Measurements from ENCODE around the gene PRDM16.

Gene PRDM16

DNA sequence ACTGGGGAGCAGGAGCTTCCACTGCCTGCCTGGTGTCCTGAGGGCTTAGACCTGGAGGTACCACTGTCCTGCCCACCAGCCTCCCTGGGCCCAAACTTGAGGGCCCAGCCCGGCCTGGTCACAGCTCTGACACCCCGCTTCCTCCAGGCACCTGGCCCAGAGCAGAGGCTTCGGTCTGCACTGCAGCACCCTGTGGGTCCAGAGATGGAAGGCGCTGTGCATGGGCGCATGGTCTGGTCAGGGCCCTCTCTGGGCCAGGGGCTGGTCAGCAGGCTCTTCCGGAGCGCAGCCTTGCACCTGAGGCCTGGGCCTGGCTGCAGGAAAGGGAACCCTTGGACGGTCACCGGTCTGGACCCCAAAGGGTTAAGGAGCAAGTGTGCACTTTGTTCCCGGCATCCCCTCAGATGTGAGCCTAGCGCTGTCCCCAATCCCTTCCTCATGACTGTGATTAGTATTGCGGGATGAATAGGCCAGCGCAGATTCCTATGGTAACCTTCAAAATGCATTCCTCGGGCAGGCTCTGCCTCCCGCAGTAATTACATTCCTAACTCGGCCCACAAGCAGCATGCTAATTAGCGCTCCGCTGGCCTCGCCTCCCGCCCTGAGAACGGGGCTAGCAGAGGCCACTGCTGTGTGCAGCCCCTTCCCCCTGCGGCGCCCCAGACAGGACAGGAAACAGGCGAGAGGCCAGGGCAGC, 36.3 kb downstream of the PRDM16 start:
- no peak overlapping the region for H3K4me2 ChIP-seq (ENCODE audit: insufficient read depth, low read length)
- H3K9me3 ChIP-seq (ENCODE audit: insufficient read depth, low read length, severe bottlenecking) = peaks cover 4% of the 10 kb centered on the region
- no peaks in the 10 kb centered on the region for H3K27me3 ChIP-seq (ENCODE audit: insufficient read depth, low read length, poor library complexity)
- H2AFZ ChIP-seq (ENCODE audit: low read depth, low read length) = no peak overlapping the region
- no peaks in the 10 kb centered on the region for H3K36me3 ChIP-seq (ENCODE audit: insufficient read depth, low read length)
- no peaks in the 10 kb centered on the region for H4K20me1 ChIP-seq (ENCODE audit: insufficient read depth, low read length)
- TF ChIP-seq CTCF (IDR thresholded peaks at IDR 0.05; ENCODE audit: borderline replicate concordance, extremely low read depth, low read length, poor library complexity, severe bottlenecking) (no peak), EZH2 (IDR thresholded peaks at IDR 0.05; ENCODE audit: borderline replicate concordance, low read depth, low read length, severe bottlenecking) (no peak)
- DNase-seq (no peak), ATAC-seq (ENCODE audit: insufficient read depth, low read depth) (no peak)
- no peaks in the 10 kb centered on the region for H3K4me1 ChIP-seq (ENCODE audit: insufficient read depth, low read length)
- H3K79me2 ChIP-seq (ENCODE audit: insufficient read depth, low read length) = no peaks in the 10 kb centered on the region
- H3K27ac ChIP-seq (ENCODE audit: low read length) = no peak overlapping the region
- no peak overlapping the region for H3K9ac ChIP-seq (ENCODE audit: low read depth, low read length)
- H3K4me3 ChIP-seq (ENCODE audit: low read depth in 1 of 2, low read length in 2 of 2) = no peak overlapping the region

DNA sequence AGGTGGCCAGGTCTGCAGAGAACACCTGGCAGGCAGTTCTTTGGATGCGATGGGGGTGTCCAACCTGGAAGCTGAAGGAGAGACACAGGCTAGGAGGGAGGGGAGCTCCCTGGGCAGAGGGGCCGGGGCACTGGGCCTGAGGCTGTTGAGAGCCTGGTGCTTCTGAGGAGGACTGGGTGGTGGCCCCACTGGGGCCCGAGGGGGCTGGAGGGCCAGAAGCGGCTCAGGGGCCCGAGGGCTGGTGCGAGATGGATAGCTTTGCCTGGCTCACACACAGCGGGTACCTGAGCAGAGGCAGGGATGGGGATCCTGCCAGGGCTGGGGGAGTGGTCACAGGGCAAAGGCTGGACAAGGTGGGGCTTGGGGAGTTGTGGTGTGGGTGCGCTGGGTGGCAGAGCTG, 37.2 kb downstream of the PRDM16 start:
- no peaks in the 10 kb centered on the region for H4K20me1 ChIP-seq (ENCODE audit: insufficient read depth, low read length)
- no peak for TF ChIP-seq EZH2 (IDR thresholded peaks at IDR 0.05; ENCODE audit: borderline replicate concordance, low read depth, low read length, severe bottlenecking)
- no peak for TF ChIP-seq CTCF (IDR thresholded peaks at IDR 0.05; ENCODE audit: borderline replicate concordance, extremely low read depth, low read length, poor library complexity, severe bottlenecking)
- H2AFZ ChIP-seq (ENCODE audit: low read depth, low read length) = no peak overlapping the region
- ATAC-seq (ENCODE audit: insufficient read depth, low read depth) (no peak), DNase-seq (no peak)
- no peaks in the 10 kb centered on the region for H3K79me2 ChIP-seq (ENCODE audit: insufficient read depth, low read length)
- no peak overlapping the region for H3K9ac ChIP-seq (ENCODE audit: low read depth, low read length)
- H3K4me3 ChIP-seq (ENCODE audit: low read depth in 1 of 2, low read length in 2 of 2) = no peak overlapping the region
- H3K4me2 ChIP-seq (ENCODE audit: insufficient read depth, low read length) = no peak overlapping the region
- no peaks in the 10 kb centered on the region for H3K36me3 ChIP-seq (ENCODE audit: insufficient read depth, low read length)
- H3K9me3 ChIP-seq (ENCODE audit: insufficient read depth, low read length, severe bottlenecking) = peaks cover 4% of the 10 kb centered on the region
- H3K27ac ChIP-seq (ENCODE audit: low read length) = no peak overlapping the region
- no peaks in the 10 kb centered on the region for H3K27me3 ChIP-seq (ENCODE audit: insufficient read depth, low read length, poor library complexity)
- H3K4me1 ChIP-seq (ENCODE audit: insufficient read depth, low read length) = no peaks in the 10 kb centered on the region

GRCh38 chr1:3107201-3107600, 38.2 kb downstream of the PRDM16 start:
- H3K4me3 ChIP-seq (ENCODE audit: low read depth in 1 of 2, low read length in 2 of 2) = no peak overlapping the region
- no peak overlapping the region for H3K4me2 ChIP-seq (ENCODE audit: insufficient read depth, low read length)
- no peaks in the 10 kb centered on the region for H3K36me3 ChIP-seq (ENCODE audit: insufficient read depth, low read length)
- H2AFZ ChIP-seq (ENCODE audit: low read depth, low read length) = no peak overlapping the region
- DNase-seq = no peak
- peaks cover 4% of the 10 kb centered on the region for H3K9me3 ChIP-seq (ENCODE audit: insufficient read depth, low read length, severe bottlenecking)
- no peak overlapping the region for H3K27ac ChIP-seq (ENCODE audit: low read length)
- H3K4me1 ChIP-seq (ENCODE audit: insufficient read depth, low read length) = no peaks in the 10 kb centered on the region
- H4K20me1 ChIP-seq (ENCODE audit: insufficient read depth, low read length) = no peaks in the 10 kb centered on the region
- H3K27me3 ChIP-seq (ENCODE audit: insufficient read depth, low read length, poor library complexity) = no peaks in the 10 kb centered on the region
- TF ChIP-seq CTCF (IDR thresholded peaks at IDR 0.05; ENCODE audit: borderline replicate concordance, extremely low read depth, low read length, poor library complexity, severe bottlenecking) (no peak), EZH2 (IDR thresholded peaks at IDR 0.05; ENCODE audit: borderline replicate concordance, low read depth, low read length, severe bottlenecking) (no peak)
- no peak overlapping the region for H3K9ac ChIP-seq (ENCODE audit: low read depth, low read length)
- no peak for ATAC-seq (ENCODE audit: insufficient read depth, low read depth)
- no peaks in the 10 kb centered on the region for H3K79me2 ChIP-seq (ENCODE audit: insufficient read depth, low read length)
